Prostate gland (tissue), 2 donors: Measurements from ENCODE around the gene RASAL2. TPM values are rescaled to one million over a fixed set of nuclear protein-coding genes. Genes with fewer than 3 reads are reported as not detected.

Experiments
- DNase-seq: peaks from one replicate; pipeline ENCODE4 v3.0.0-alpha.2; 2019; ENCODE audit warnings: low spot score
- H3K27ac ChIP-seq, 2 donors: fragments of 200-600 bp; sonication (generic); 2 replicates each; pipeline ENCODE4 v1.5.1; 2017 to 2019
- H3K27me3 ChIP-seq: fragments of 200-600 bp; sonication (generic); replicated peaks from 2 replicates; pipeline ENCODE4 v1.5.1; 2019; ENCODE audit not compliant: insufficient read depth
- H3K36me3 ChIP-seq, 2 donors: fragments of 200-600 bp; sonication (generic); 1 replicate in 1 of 2; 2 replicates in 1 of 2; pipeline versions ENCODE4 v1.5.1 to v1.8.1; 2017 to 2019
- H3K4me1 ChIP-seq: fragments of 200-600 bp; sonication (generic); replicated peaks from 2 replicates; pipeline ENCODE4 v1.5.1; 2019
- H3K4me3 ChIP-seq, 2 donors: fragments of 200-600 bp; sonication (generic); 2 replicates each; pipeline ENCODE4 v1.5.1; 2017 to 2019
- H3K9me3 ChIP-seq: fragments of 200-600 bp; sonication (generic); 2 replicates; pipeline ENCODE4 v1.5.1; 2017
- POLR2A ChIP-seq: fragments of 450-650 bp; IDR thresholded peaks from one replicate; pipeline ENCODE4 v1.6.1; 2016; ENCODE audit warnings: antibody characterized with exemption, mild to moderate bottlenecking
- POLR2AphosphoS5 ChIP-seq: sonication (generic); formaldehyde crosslinking; IDR thresholded peaks from one replicate; pipeline ENCODE4 v1.6.1; 2017; ENCODE audit warnings: antibody characterized with exemption
- WGBS: methylation state at CpG from one replicate; pipeline ENCODE4 v1.1.5; 2018; 5-methylcytosine and 5-hydroxymethylcytosine counted together
- intact Hi-C: fragments of 100-400 bp; cut with DNase I; formaldehyde crosslinking; loops from one replicate; pipeline ENCODE4 v1.14.2; 2022
- total RNA-seq, 2 donors: library from RNA; depleted of rRNA; stranded (reverse); fragments of >200 nt; gene quantifications; one replicate each; pipeline ENCODE4 v1.1.0, GENCODE V29; 2016
- TF ChIP-seq, protein P1 (sequence below), 4 experiments: fragments of 200-600 bp in 2 of 4; fragments of 450-650 bp in 2 of 4; sonication (generic) in 2 of 4; IDR thresholded peaks; 1 replicate in 3 of 4; 2 replicates in 1 of 4; pipeline ENCODE4 v1.5.1; 2016 to 2019; ENCODE audit warnings: antibody characterized with exemption in 4 of 4, mild to moderate bottlenecking in 2 of 4, moderate library complexity in 2 of 4

RASAL2 gene
- total RNA-seq, 2 donors from 2014 or later = 9.2 to 36.9 TPM

DNA sequence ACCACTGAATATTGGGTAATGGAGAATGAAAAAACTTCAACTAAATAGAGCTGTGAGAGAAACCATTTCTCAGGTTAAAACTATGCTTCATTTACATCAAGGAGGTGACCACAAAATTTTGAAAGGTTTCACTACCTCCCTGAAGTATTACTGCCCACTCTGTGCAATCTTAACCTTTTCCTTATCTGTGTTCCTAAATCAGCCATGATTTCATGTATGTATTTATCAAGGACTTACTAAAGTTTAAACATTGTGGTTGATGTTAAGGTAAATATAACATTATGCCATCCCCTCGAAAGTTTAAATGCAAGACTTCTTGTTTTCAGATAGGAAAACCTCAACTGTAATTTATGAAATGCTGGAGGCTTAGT lies 318.5 kb downstream of the RASAL2 start:
- TF ChIP-seq, protein P1, sequence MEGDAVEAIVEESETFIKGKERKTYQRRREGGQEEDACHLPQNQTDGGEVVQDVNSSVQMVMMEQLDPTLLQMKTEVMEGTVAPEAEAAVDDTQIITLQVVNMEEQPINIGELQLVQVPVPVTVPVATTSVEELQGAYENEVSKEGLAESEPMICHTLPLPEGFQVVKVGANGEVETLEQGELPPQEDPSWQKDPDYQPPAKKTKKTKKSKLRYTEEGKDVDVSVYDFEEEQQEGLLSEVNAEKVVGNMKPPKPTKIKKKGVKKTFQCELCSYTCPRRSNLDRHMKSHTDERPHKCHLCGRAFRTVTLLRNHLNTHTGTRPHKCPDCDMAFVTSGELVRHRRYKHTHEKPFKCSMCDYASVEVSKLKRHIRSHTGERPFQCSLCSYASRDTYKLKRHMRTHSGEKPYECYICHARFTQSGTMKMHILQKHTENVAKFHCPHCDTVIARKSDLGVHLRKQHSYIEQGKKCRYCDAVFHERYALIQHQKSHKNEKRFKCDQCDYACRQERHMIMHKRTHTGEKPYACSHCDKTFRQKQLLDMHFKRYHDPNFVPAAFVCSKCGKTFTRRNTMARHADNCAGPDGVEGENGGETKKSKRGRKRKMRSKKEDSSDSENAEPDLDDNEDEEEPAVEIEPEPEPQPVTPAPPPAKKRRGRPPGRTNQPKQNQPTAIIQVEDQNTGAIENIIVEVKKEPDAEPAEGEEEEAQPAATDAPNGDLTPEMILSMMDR (IDR thresholded peaks at IDR 0.05) = no peak
- TF ChIP-seq POLR2AphosphoS5 (no peak), POLR2A (no peak)
- intact Hi-C loops = no loop called here

GRCh38 chr1:178417858-178418257 lies 324.0 kb downstream of the RASAL2 start:
- intact Hi-C loops = no loop called here
- Histone ChIP-seq H3K4me3 (no peak overlapping the region), H3K4me1 (no peaks in the 10 kb centered on the region), H3K36me3 (no peaks in the 10 kb centered on the region), H3K27ac (no peak overlapping the region), H3K9me3 (no peaks in the 10 kb centered on the region), H3K27me3 (no peaks in the 10 kb centered on the region)
- DNase-seq = no peak
- TF ChIP-seq, protein P1 (IDR thresholded peaks at IDR 0.05) = no peak
- TF ChIP-seq POLR2A (no peak), POLR2AphosphoS5 (no peak)
- WGBS = 94% methylated on average over 2 of the region's 2 CpGs

More for the DNA sequence above, 318.5 kb downstream of the RASAL2 start:
- no peak for DNase-seq
- no peaks in the 10 kb centered on the region for H3K27me3 ChIP-seq
- no peak overlapping the region for H3K4me3 ChIP-seq
- H3K9me3 ChIP-seq = no peaks in the 10 kb centered on the region
- H3K27ac ChIP-seq = no peak overlapping the region
- H3K4me1 ChIP-seq = no peaks in the 10 kb centered on the region
- no peaks in the 10 kb centered on the region for H3K36me3 ChIP-seq
- WGBS = 59% methylated on average over 1 of the region's 1 CpG

- 97% methylated on average over 1 of the region's 1 CpG for WGBS
- no peak overlapping the region for H3K4me3 ChIP-seq
- H3K27ac ChIP-seq = no peak overlapping the region
- H3K36me3 ChIP-seq = no peaks in the 10 kb centered on the region
- H3K4me1 ChIP-seq = no peaks in the 10 kb centered on the region
- intact Hi-C loops = no loop called here
- no peaks in the 10 kb centered on the region for H3K27me3 ChIP-seq
- DNase-seq = no peak
- no peak for TF ChIP-seq POLR2A
- TF ChIP-seq, protein P1 (IDR thresholded peaks at IDR 0.05) = no peak
- no peak for TF ChIP-seq POLR2AphosphoS5
- H3K9me3 ChIP-seq = no peaks in the 10 kb centered on the region
Measured at GRCh38 chr1:178418284-178418955, 324.5 kb downstream of the RASAL2 start.

DNA sequence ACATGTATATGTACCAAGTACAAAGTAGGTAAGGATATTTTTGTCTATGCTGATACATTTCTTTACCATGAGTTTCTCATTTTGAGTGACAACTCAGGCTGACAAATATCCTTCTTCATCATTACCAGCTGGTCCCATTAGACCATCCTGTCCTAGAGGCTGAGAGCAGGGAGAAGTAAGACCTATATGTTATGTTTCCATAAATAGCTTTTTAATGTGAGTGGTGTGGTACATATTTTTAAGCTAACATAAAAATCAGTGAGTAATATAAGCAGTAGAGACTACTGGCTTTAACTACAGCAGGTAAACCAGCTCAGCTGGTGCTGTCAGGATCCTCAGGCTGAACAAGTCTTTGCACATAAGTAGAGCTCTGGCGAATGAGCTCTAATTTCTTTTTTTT lies 340.5 kb downstream of the RASAL2 start:
- 39% methylated on average over 1 of the region's 1 CpG for WGBS
- TF ChIP-seq POLR2A (no peak), POLR2AphosphoS5 (no peak)
- TF ChIP-seq, protein P1 (IDR thresholded peaks at IDR 0.05) = no peak
- Histone ChIP-seq H3K27me3 (no peaks in the 10 kb centered on the region), H3K27ac (no peak overlapping the region), H3K4me3 (no peak overlapping the region), H3K4me1 (no peaks in the 10 kb centered on the region), H3K9me3 (no peaks in the 10 kb centered on the region), H3K36me3 (no peaks in the 10 kb centered on the region)
- intact Hi-C loops = no loop called here
- no peak for DNase-seq

DNA sequence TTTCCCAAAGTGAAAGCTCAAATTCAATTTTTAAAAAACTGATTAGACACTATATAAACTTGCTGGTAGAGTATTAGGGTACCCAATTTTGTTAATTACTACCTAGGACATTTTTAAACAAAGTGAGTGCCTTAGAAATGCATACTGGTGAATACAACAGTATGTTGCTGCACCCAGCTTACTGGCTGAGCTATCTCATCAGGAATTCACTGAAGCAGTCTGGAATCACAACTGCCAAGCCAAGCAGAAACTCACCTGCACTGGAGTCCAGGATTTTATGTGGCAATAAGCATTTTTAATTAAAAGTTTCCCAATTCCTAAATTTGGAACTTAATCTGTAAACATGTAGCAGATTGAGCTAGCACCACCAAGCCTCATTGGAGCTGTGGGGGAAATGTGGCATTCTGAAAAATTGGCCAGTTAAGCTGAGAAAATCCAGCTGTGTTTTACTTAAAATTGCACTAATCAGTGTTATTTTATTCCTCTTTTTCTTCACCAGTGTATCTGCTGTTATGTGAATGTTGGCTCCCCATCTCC lies 341.1 kb downstream of the RASAL2 start:
- Histone ChIP-seq H3K4me3 (no peak overlapping the region), H3K36me3 (no peaks in the 10 kb centered on the region), H3K9me3 (no peaks in the 10 kb centered on the region), H3K27me3 (no peaks in the 10 kb centered on the region), H3K4me1 (no peaks in the 10 kb centered on the region), H3K27ac (no peak overlapping the region)
- no peak for DNase-seq
- TF ChIP-seq, protein P1 (IDR thresholded peaks at IDR 0.05) = no peak
- no peak for TF ChIP-seq POLR2A
- TF ChIP-seq POLR2AphosphoS5 = no peak
- intact Hi-C loops = no loop called here
